Heart left ventricle (tissue), 13 donors: ENCODE data around the gene ACAN.

Source experiments
- CTCF ChIP-seq, 12 donors: fragments of 200-600 bp; sonication (generic) in 4 of 12; IDR thresholded peaks; one replicate each; pipeline versions ENCODE4 v1.5.0 to v1.8.0; 2018 to 2022; ENCODE audit warnings: antibody characterized with exemption in 12 of 12, mild to moderate bottlenecking in 5 of 12
- POLR2A ChIP-seq, 2 donors: fragments of 450-650 bp; IDR thresholded peaks; one replicate each; pipeline ENCODE4 v1.6.1; 2017; ENCODE audit warnings: antibody characterized with exemption in 2 of 2, mild to moderate bottlenecking in 2 of 2, moderate library complexity in 2 of 2
- donor health status: ischemic (EF 13 %, LVEDD 7.1; RV severe dilation, severe dysfunction).
- donor health status: DM: no; HTN: yes; CAD: no.
- donor health status: DM: no; HTN: no; CAD: no.
- donor health status: ischemic (EF 25% LVEDD 6.9; RV normal size, moderate dysfunction).
- donor health status: ischemic (EF 25% LVEDD 5.7; RV mildly dilated, moderate dysfunction).
- donor health status: ischemic (EF 35%, LVEDD 5.7; RV mildly dilated, moderate dysfunction).
- donor health status: nonischemic (EF 11% LVEDD 7.7; RV severe dilation, severe dysfunction).
- donor health status: DM: yes; HTN: yes; CAD: no.
- donor health status: PGD.
- donor health status: ischemic (EF 29% LVEDD 5.4; RV normal size, mild dysfunction).
- donor health status: nonischemic (EF 23%, LVEDD 6.1; RV moderate dilation, normal function).

GRCh38 chr15:88873786-88874185 is 70.5 kb downstream of the ACAN start:
- no peak for TF ChIP-seq CTCF (IDR thresholded peaks at IDR 0.05)
- no peak for TF ChIP-seq POLR2A (IDR thresholded peaks at IDR 0.05)
